ENCODE results near the gene RFFL.
"Not testable (repeated sequence)": the region's sequence is repeated elsewhere in the genome, so short reads cannot be mapped to it uniquely, and the experiment has no call there.

Gene RFFL

GRCh38 chr17:35010093-35010492 is 53.4 kb downstream of the RFFL start:
- Histone ChIP-seq H3K27me3 (replicated peaks; ENCODE audit: control insufficient read depth, insufficient read depth, low read length) (no peaks in the 10 kb centered on the region), H3K4me3 (replicated peaks; ENCODE audit: low read depth, low read length) (no peak overlapping the region), H3K36me3 (ENCODE audit: control insufficient read depth, insufficient read depth, low read length) (peaks cover 24% of the 10 kb centered on the region)
- DNase-seq (ENCODE audit: extremely low read depth, insufficient read length) = no peak
- no peak for TF ChIP-seq CTCF (IDR thresholded peaks at IDR 0.05; ENCODE audit: insufficient read depth, low read length, poor library complexity, severe bottlenecking)

GRCh38 chr17:35006961-35007360 is 56.5 kb downstream of the RFFL start:
- no peak overlapping the region for H3K4me3 ChIP-seq (replicated peaks; ENCODE audit: low read depth, low read length)
- peaks cover 29% of the 10 kb centered on the region for H3K36me3 ChIP-seq (ENCODE audit: control insufficient read depth, insufficient read depth, low read length)
- no peak for DNase-seq (ENCODE audit: extremely low read depth, insufficient read length)
- no peaks in the 10 kb centered on the region for H3K27me3 ChIP-seq (replicated peaks; ENCODE audit: control insufficient read depth, insufficient read depth, low read length)
- no peak for TF ChIP-seq CTCF (IDR thresholded peaks at IDR 0.05; ENCODE audit: insufficient read depth, low read length, poor library complexity, severe bottlenecking)

GRCh38 chr17:35006345-35006744 is 57.2 kb downstream of the RFFL start:
- H3K4me3 ChIP-seq (replicated peaks; ENCODE audit: low read depth, low read length) = no peak overlapping the region
- no peak for DNase-seq (ENCODE audit: extremely low read depth, insufficient read length)
- H3K36me3 ChIP-seq (ENCODE audit: control insufficient read depth, insufficient read depth, low read length) = peaks cover 29% of the 10 kb centered on the region
- H3K27me3 ChIP-seq (replicated peaks; ENCODE audit: control insufficient read depth, insufficient read depth, low read length) = no peaks in the 10 kb centered on the region
- TF ChIP-seq CTCF (IDR thresholded peaks at IDR 0.05; ENCODE audit: insufficient read depth, low read length, poor library complexity, severe bottlenecking) = no peak

- H3K4me3 ChIP-seq (replicated peaks; ENCODE audit: low read depth, low read length) = no peak overlapping the region
- H3K27me3 ChIP-seq (replicated peaks; ENCODE audit: control insufficient read depth, insufficient read depth, low read length) = no peaks in the 10 kb centered on the region
- no peak for DNase-seq (ENCODE audit: extremely low read depth, insufficient read length)
- H3K36me3 ChIP-seq (ENCODE audit: control insufficient read depth, insufficient read depth, low read length) = peaks cover 28% of the 10 kb centered on the region
- no peak for TF ChIP-seq CTCF (IDR thresholded peaks at IDR 0.05; ENCODE audit: insufficient read depth, low read length, poor library complexity, severe bottlenecking)
Observed at GRCh38 chr17:35003778-35004177, 59.7 kb downstream of the RFFL start.

- Histone ChIP-seq H3K36me3 (ENCODE audit: control insufficient read depth, insufficient read depth, low read length) (peaks cover 27% of the 10 kb centered on the region), H3K27me3 (replicated peaks; ENCODE audit: control insufficient read depth, insufficient read depth, low read length) (no peaks in the 10 kb centered on the region), H3K4me3 (replicated peaks; ENCODE audit: low read depth, low read length) (no peak overlapping the region)
- no peak for TF ChIP-seq CTCF (IDR thresholded peaks at IDR 0.05; ENCODE audit: insufficient read depth, low read length, poor library complexity, severe bottlenecking)
- DNase-seq (ENCODE audit: extremely low read depth, insufficient read length) = no peak
Observed at GRCh38 chr17:35002876-35003551, 60.5 kb downstream of the RFFL start.

GRCh38 chr17:35001549-35001948 is 62.0 kb downstream of the RFFL start:
- no peak for TF ChIP-seq CTCF (IDR thresholded peaks at IDR 0.05; ENCODE audit: insufficient read depth, low read length, poor library complexity, severe bottlenecking)
- no peak for DNase-seq (ENCODE audit: extremely low read depth, insufficient read length)
- peaks cover 26% of the 10 kb centered on the region for H3K36me3 ChIP-seq (ENCODE audit: control insufficient read depth, insufficient read depth, low read length)
- no peak overlapping the region for H3K4me3 ChIP-seq (replicated peaks; ENCODE audit: low read depth, low read length)
- no peaks in the 10 kb centered on the region for H3K27me3 ChIP-seq (replicated peaks; ENCODE audit: control insufficient read depth, insufficient read depth, low read length)

- not testable (repeated sequence) for DNase-seq (ENCODE audit: extremely low read depth, insufficient read length); H3K4me3 ChIP-seq (replicated peaks; ENCODE audit: low read depth, low read length); H3K27me3 ChIP-seq (replicated peaks; ENCODE audit: control insufficient read depth, insufficient read depth, low read length)
- peaks cover 31% of the 10 kb centered on the region for H3K36me3 ChIP-seq (ENCODE audit: control insufficient read depth, insufficient read depth, low read length)
Observed at GRCh38 chr17:35000965-35001364, 62.5 kb downstream of the RFFL start.

Measured in GM06990 (cell line).